Activated CD4-positive, alpha-beta memory T cell treated with anti-CD3 and anti-CD28 coated beads for 36 hours (primary cell): ENCODE data around the gene CATSPERB. TPM values are rescaled to one million over a fixed set of nuclear protein-coding genes. Genes with fewer than 3 reads are reported as not detected.

ENCODE experiments used
- CTCF ChIA-PET: fragments of 350-600 bp; sonication (Branson Sonifier 250); formaldehyde crosslinking; loops from one replicate; lab custom pipeline; 2021; ENCODE audit warnings: antibody characterized with exemption, inconsistent platforms; lab: Charles Lee
- POLR2A ChIA-PET: fragments of 350-600 bp; sonication (Branson Sonifier 250); formaldehyde crosslinking; loops from one replicate; lab custom pipeline; 2021; ENCODE audit warnings: antibody characterized with exemption; lab: Charles Lee
- DNase-seq: peaks from one replicate; pipeline ENCODE4 v3.0.0-alpha.2; 2020
- H3K27ac Mint-ChIP-seq: one replicate; pipeline ENCODE4 v1.8.0; 2021; ENCODE audit warnings: mixed read lengths
- H3K27me3 Mint-ChIP-seq: one replicate; pipeline ENCODE4 v1.8.0; 2021; ENCODE audit warnings: mixed read lengths
- H3K36me3 Mint-ChIP-seq: one replicate; pipeline ENCODE4 v1.8.0; 2021; ENCODE audit warnings: mixed read lengths
- H3K4me1 Mint-ChIP-seq: one replicate; pipeline ENCODE4 v1.8.0; 2021; ENCODE audit warnings: low read depth, mixed read lengths
- H3K4me3 Mint-ChIP-seq: one replicate; pipeline ENCODE4 v1.8.0; 2021; ENCODE audit warnings: mild to moderate bottlenecking, mixed read lengths
- H3K9me3 Mint-ChIP-seq: one replicate; pipeline ENCODE4 v1.8.0; 2021; ENCODE audit warnings: mixed read lengths
- intact Hi-C: fragments of 100-400 bp; cut with micrococcal nuclease; formaldehyde crosslinking; loops from one replicate; pipeline ENCODE4 v1.15.1; 2023
- total RNA-seq, 2 experiments: library from RNA; stranded (reverse); gene quantifications; one replicate each; pipeline ENCODE4 v1.2.3, GENCODE V29; 2021

CATSPERB gene, protein sequence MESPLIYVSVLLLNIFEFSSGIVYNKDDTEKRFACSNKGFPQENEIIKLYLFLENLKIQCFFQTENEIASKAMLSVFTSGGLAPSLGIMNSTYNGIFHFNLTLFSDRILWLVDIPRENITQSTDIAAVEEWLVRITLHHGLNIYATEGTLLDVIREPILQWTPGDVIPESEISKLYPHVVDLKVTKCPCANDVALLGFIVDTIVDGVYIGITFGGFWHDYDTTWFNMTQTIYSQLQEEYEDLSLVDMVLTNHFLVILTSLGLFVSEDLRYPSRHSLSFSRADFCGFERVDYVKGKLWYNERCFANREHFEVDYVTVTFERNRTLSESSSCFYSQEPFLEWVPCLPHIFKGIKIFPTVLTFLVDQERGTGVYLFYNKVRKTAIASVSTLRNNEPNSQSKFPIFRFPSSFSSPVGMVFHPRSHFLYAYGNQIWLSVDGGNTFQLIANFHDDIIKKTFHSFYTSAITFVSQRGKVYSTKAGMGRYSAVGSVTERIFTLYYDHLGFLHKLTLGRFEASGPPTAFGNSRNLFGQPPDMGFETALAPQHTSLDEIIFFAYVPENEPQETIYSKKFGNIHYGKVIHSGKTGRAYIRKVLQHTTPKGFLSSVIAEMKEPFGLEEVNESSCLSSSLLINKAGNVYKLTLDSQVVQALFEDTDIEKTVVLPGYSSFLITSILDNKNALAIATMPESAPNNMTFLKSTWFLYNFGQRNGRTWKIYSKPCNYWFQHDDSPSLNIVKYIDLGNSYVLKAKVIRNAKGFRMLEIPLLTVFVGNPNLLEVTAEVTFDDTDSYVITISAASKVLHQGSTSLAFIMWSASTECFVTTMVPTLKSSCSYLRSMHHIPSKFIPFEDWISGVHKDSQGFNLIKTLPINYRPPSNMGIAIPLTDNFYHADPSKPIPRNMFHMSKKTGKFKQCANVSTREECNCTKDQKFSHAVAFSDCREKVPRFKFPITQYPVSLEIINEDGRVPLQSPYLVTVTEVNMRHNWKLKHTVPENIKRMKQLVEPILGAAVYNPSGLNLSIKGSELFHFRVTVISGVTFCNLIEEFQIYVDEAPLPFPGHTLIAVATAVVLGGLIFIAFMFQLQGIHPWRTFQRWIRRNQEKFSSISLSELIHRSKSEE
- under 1 TPM; 0.14 to 0.65 TPM for total RNA-seq

DNA sequence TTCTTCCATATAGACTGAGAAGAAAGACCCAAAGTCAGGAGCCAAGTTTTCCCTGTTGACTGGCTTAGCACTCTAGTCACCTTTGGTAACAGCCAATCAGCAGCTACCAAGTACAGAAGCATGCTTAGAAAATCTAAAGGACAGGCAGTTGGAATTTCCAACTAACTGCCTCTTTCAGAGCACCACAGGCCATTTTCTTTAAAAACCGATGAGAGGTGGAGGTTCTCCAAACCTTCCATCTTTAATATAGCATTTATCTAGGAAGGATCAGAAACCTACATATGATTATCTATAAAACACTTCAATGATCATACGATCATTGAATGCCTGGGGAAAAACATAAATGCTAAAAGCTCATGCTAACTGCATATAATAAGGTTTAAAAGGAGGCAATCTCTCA lies at the start of gene CATSPERB:
Gene CATSPERB, minus strand, starts transcription at position 101 of the 400 bp plus-strand sequence. CDS start 2,607 bp downstream, outside the sequence.
- CTCF ChIA-PET: no interaction called here
- Mint-ChIP-seq H3K4me1 (peaks cover 6% of the 10 kb centered on the region), H3K27ac (no peak within 1 kb of the TSS), H3K9me3 (no peaks in the 10 kb centered on the region), H3K4me3 (no peak within 1 kb of the TSS), H3K36me3 (peaks cover 4% of the 10 kb centered on the region), H3K27me3 (no peaks in the 10 kb centered on the region)
- no peak for DNase-seq
- POLR2A ChIA-PET: no interaction called here
- intact Hi-C loops: loop anchor here (2.0 kb wide), 1 partner anchor 49 kb away; no protein-coding TSS in a partner anchor

DNA sequence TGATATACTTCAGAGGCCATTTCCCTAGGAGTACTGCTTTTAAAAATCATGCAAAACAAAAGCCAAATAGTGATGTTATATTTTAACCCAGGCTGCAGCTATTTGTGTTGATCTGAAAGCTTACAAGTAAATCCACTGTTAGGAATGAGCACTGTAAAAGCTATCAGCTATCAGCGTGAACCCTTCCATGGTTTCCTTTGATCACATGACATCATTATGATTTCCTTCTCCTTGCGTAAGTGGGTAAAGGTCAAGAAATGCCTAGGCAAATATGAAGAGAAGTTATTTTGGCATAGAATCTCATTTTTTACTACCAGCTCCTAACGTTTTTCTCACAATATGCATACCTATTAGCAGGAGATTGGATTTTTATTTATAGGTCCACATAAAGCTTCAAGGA lies 48.6 kb upstream of the CATSPERB start:
- DNase-seq: no peak
- Mint-ChIP-seq H3K36me3 (peaks cover 4% of the 10 kb centered on the region), H3K27ac (no peak overlapping the region), H3K9me3 (no peaks in the 10 kb centered on the region), H3K27me3 (no peaks in the 10 kb centered on the region), H3K4me3 (no peak overlapping the region), H3K4me1 (peaks cover 2% of the 10 kb centered on the region)
- ChIA-PET POLR2A (no interaction called here), CTCF (no interaction called here)
- intact Hi-C loops: no loop called here

DNA sequence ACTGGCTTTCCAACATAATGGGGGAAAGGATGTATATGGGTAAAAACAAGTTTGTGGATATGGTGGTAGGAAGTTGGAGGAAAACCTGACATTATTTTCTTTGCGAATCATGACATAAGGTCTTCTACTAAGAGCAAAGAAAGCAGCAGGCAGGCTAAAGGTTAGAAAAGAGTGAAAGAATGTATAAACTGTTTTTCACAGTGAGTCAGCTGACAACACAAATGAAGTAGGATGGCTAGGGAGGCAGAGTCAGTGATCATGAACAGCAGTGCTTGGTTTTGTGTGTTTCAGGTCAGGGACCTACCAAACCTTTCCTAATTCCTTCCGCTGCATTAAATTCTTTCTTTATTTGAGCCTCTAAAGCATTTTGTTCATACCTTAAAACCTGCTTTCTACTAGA lies 46.3 kb upstream of the CATSPERB start:
- DNase-seq: no peak
- Mint-ChIP-seq H3K27ac (no peak overlapping the region), H3K36me3 (peaks cover 1% of the 10 kb centered on the region), H3K27me3 (no peaks in the 10 kb centered on the region), H3K4me3 (no peak overlapping the region), H3K4me1 (peaks cover 2% of the 10 kb centered on the region), H3K9me3 (no peaks in the 10 kb centered on the region)
- intact Hi-C loops: no loop called here
- CTCF ChIA-PET: no interaction called here
- POLR2A ChIA-PET: no interaction called here

DNA sequence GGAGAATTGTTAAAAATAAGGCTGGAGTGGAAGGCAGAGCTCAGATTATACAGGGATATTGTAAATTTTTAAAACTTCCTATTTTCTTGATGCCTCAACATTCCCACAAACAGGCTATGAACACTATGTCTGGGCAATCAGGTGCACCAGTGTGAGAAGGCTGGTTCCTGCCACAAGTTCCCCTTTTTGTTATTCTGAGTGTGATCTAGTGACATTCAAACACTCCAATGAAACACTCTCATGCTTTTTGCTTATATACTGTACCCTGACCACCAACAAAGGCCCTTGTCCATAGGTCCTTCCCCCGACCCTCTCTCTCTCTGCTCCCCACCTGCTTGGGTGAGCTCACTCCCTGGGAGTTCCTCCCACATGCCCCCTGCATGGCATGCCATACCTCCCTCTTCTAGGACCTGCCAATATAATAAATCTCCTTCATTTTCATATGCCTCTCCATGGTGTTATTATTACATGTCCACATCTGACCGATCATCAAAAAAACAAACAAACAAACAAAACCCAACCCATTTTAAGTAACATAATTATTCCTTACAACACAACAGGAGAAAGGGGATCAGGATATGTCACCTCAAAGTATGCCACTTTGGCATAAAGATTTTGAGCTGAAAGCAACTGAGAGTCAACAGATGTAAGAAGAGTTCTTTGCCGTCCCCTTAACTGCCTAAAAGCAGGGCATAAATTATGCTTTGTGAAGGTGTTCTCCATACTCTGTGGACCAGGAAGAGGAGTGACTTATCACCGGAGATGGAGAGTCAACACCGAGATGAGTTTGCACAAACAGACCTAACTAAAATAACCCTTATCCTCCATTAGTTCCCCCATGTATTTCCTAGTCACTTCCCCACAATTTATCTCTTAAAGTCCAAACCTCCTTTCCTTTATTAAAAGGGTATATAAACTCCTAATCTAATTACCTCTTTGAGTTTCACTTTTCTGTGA lies 42.5 kb upstream of the CATSPERB start:
- no peak for DNase-seq
- intact Hi-C loops: no loop called here
- Mint-ChIP-seq H3K27ac (no peak overlapping the region), H3K9me3 (no peaks in the 10 kb centered on the region), H3K4me1 (peaks cover 2% of the 10 kb centered on the region), H3K27me3 (no peaks in the 10 kb centered on the region), H3K36me3 (no peaks in the 10 kb centered on the region), H3K4me3 (no peak overlapping the region)
- ChIA-PET POLR2A (no interaction called here), CTCF (interaction anchor here (1.1 kb wide), 1 partner anchor 222 kb away, joined by 4 read pairs; no protein-coding TSS in a partner anchor)

DNA sequence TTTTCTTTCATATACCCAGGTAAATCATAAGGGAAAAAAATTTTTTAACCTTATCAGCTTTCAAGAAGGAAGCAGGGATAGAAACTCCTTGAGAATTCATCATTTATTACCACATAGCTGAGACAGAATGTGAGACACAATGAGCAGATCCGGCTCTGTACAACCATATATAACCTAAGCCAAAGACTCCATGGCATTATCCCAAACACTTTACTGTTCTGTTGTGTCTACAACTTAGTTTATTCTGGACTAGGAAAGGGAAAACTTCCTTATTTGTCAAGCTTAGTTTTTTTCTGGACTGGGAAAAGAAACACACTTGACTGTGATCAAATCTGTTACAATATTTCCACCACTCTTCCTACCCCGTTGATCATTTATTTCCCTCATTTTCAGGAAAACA lies 38.3 kb upstream of the CATSPERB start:
- no peak overlapping the region for H3K27ac Mint-ChIP-seq
- POLR2A ChIA-PET: no interaction called here
- no peaks in the 10 kb centered on the region for H3K27me3 Mint-ChIP-seq

DNA sequence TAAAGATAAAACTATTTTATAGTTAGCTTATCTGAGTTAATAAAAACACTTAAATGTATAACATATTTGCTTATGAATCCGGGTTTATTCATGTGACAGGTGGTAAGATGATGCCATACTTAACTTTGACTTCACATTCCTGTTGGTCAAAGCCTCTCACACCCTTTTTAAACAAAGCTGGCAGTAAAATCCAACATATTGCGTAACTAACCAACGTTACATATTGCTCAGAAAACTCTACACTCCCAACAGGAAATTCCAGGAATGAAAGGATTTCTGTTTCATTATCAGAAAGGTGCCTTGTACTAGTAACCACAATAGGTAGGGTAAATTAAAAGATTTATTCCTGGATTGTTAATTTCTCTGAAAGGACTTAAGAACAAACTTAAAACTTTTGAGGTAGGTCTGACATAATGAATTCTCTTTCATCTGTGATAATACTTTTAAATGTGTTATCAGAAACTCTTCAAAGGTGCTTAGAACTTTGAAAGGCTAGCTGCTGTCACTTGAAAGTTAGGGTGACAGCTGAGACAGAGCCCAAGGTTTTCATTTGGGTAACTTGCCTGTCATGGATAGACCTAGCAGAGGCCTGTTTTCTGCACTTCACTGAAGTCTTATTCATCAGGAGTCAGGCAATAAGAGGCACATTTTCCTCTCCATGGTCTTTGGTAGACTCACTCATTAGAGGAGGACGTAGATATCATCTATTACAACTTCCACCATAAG lies 23.8 kb upstream of the CATSPERB start:
- no peak overlapping the region for H3K4me3 Mint-ChIP-seq
- intact Hi-C loops: no loop called here
- H3K27ac Mint-ChIP-seq: no peak overlapping the region
- H3K9me3 Mint-ChIP-seq: peaks cover 6% of the 10 kb centered on the region
- peaks cover 17% of the 10 kb centered on the region for H3K36me3 Mint-ChIP-seq
- ChIA-PET CTCF (interaction anchor here (1.0 kb wide), 1 partner anchor 241 kb away, joined by 3 read pairs; no protein-coding TSS in a partner anchor), POLR2A (no interaction called here)
- no peaks in the 10 kb centered on the region for H3K4me1 Mint-ChIP-seq
- DNase-seq: no peak
- no peaks in the 10 kb centered on the region for H3K27me3 Mint-ChIP-seq

More for the DNA sequence above, 38.3 kb upstream of the CATSPERB start:
- no peaks in the 10 kb centered on the region for H3K4me1 Mint-ChIP-seq
- CTCF ChIA-PET: interaction anchor here (1.0 kb wide), 1 partner anchor 227 kb away, joined by 3 read pairs; no protein-coding TSS in a partner anchor
- H3K9me3 Mint-ChIP-seq: peaks cover under 1% of the 10 kb centered on the region
- DNase-seq: no peak
- intact Hi-C loops: no loop called here
- H3K4me3 Mint-ChIP-seq: no peak overlapping the region
- peaks cover 5% of the 10 kb centered on the region for H3K36me3 Mint-ChIP-seq

DNA sequence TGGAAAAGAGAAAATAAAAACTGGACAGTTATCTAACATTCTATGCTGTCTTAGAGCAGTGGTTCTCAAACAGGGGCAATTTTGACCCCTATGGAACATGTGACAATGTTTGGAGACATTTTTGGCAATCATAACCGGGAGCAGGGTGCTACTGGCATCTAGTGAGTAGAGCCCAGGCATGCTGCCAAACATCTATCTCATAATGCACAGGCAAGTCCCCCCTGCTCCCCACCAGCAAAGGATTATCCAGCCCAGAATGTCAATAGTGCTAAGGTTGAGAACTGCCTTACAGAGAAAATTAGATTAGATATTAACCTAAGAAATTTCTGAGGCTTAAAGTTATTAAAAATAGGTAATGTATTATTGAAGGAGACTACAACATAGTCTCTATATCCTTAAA lies 22.9 kb upstream of the CATSPERB start:
- H3K36me3 Mint-ChIP-seq: peaks cover 9% of the 10 kb centered on the region
- no peak for DNase-seq
- H3K27ac Mint-ChIP-seq: no peak overlapping the region
- H3K4me1 Mint-ChIP-seq: no peaks in the 10 kb centered on the region
- no peaks in the 10 kb centered on the region for H3K9me3 Mint-ChIP-seq
- ChIA-PET POLR2A (no interaction called here), CTCF (interaction anchor here (1.0 to 1.3 kb wide), 2 partner anchors 31 to 242 kb away, joined by 3 read pairs; no protein-coding TSS in a partner anchor)
- intact Hi-C loops: no loop called here
- H3K27me3 Mint-ChIP-seq: no peaks in the 10 kb centered on the region
- H3K4me3 Mint-ChIP-seq: no peak overlapping the region

DNA sequence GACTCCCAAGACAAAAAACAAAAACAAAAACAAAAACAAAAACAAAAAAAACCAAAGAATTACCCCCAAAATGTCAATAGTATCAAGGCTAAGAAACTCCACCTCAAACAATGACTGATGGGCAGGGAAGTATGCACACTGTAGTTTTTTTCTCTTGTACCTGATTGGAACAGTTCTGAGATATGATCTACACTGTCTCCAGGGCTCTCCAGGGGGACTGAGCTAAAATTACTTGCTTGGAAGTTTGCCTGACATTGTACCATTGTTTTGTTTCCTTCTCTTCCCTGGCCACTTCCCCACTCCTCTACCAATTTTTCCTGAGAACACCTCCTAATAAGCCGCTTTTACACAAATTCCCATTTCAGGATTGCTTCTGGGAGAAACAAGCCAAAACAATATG lies 22.3 kb upstream of the CATSPERB start:
- peaks cover 4% of the 10 kb centered on the region for H3K36me3 Mint-ChIP-seq
- no peak for DNase-seq
- no peaks in the 10 kb centered on the region for H3K27me3 Mint-ChIP-seq
- H3K4me3 Mint-ChIP-seq: no peak overlapping the region
- H3K27ac Mint-ChIP-seq: no peak overlapping the region
- H3K9me3 Mint-ChIP-seq: no peaks in the 10 kb centered on the region
- CTCF ChIA-PET: interaction anchor here (1.3 kb wide), 1 partner anchor 31 kb away, joined by 3 read pairs; no protein-coding TSS in a partner anchor
- no peaks in the 10 kb centered on the region for H3K4me1 Mint-ChIP-seq
- POLR2A ChIA-PET: no interaction called here
- intact Hi-C loops: no loop called here

DNA sequence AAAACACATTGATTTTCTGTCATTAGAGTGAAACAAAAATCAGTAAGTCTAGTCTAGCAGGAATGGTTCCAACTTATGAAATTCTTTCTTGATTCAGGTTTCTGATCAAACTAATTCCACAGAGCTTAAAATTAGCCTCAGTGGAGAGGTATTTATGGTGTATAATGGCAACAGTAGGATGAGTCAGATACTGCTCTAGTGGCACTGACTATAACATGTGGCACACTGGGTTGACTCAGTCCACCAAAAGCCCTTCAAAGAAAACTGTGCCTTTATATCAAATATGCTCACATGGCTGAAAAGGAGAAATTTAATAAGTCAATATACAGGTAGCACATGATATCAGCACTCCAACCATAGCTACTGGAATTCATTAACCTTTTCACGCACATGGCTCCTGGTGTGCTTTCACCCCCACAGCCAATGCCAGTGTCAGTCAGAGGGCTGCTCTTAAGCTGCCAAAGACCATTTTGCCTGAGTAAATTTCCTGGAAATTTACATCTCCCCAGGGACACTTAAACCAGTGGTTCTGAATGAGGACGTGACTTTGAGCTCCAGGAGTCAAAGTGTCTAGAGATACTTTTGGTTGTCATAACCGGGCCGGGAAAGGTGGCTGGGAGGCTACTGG lies 21.7 kb upstream of the CATSPERB start:
- no peaks in the 10 kb centered on the region for H3K36me3 Mint-ChIP-seq
- CTCF ChIA-PET: interaction anchor here (1.3 kb wide), 1 partner anchor 32 kb away, joined by 3 read pairs; no protein-coding TSS in a partner anchor

DNA sequence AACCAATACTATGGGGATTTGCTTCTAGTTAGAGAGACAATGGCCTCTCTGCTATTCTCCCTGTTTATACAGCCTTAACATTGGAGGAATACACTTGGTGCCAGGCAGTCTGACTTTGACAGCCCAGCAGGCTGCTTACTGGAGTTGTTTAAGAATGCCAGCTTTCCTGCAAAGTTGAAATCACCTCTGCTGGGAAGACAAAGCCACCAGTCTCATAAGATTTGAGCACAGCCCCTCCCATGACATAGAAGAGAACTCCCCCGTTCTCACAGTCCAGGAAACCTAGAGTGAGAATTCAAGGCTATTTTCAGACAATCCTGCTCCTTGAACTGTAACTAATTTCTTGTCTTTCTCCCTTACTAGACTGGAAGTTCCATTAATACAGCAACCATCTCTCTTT lies 21.1 kb upstream of the CATSPERB start:
- H3K27me3 Mint-ChIP-seq: no peaks in the 10 kb centered on the region
- H3K9me3 Mint-ChIP-seq: no peaks in the 10 kb centered on the region
- CTCF ChIA-PET: no interaction called here
- H3K4me3 Mint-ChIP-seq: no peak overlapping the region
- H3K36me3 Mint-ChIP-seq: no peaks in the 10 kb centered on the region
- POLR2A ChIA-PET: no interaction called here
- intact Hi-C loops: no loop called here
- H3K27ac Mint-ChIP-seq: no peak overlapping the region
- no peaks in the 10 kb centered on the region for H3K4me1 Mint-ChIP-seq
- DNase-seq: no peak

More for the DNA sequence above, 21.7 kb upstream of the CATSPERB start:
- intact Hi-C loops: no loop called here
- no peaks in the 10 kb centered on the region for H3K4me1 Mint-ChIP-seq
- no peak overlapping the region for H3K27ac Mint-ChIP-seq
- no peak for DNase-seq
- H3K4me3 Mint-ChIP-seq: no peak overlapping the region
- H3K27me3 Mint-ChIP-seq: no peaks in the 10 kb centered on the region
- H3K9me3 Mint-ChIP-seq: no peaks in the 10 kb centered on the region
- POLR2A ChIA-PET: no interaction called here
